Measurements from ENCODE around the gene STK35. TPM values are rescaled to one million over a fixed set of nuclear protein-coding genes. Genes with fewer than 3 reads are reported as not detected.
A peak's percentile ranks its signal among the peaks of the same experiment; 100 is the strongest.

STK35 gene
- total and polyA plus RNA-seq, 2 of the 13 experiments (the other 11 are each of a cell fraction or from before 2014, with no cell fraction given) = 27.4 to 29.8 TPM

DNA sequence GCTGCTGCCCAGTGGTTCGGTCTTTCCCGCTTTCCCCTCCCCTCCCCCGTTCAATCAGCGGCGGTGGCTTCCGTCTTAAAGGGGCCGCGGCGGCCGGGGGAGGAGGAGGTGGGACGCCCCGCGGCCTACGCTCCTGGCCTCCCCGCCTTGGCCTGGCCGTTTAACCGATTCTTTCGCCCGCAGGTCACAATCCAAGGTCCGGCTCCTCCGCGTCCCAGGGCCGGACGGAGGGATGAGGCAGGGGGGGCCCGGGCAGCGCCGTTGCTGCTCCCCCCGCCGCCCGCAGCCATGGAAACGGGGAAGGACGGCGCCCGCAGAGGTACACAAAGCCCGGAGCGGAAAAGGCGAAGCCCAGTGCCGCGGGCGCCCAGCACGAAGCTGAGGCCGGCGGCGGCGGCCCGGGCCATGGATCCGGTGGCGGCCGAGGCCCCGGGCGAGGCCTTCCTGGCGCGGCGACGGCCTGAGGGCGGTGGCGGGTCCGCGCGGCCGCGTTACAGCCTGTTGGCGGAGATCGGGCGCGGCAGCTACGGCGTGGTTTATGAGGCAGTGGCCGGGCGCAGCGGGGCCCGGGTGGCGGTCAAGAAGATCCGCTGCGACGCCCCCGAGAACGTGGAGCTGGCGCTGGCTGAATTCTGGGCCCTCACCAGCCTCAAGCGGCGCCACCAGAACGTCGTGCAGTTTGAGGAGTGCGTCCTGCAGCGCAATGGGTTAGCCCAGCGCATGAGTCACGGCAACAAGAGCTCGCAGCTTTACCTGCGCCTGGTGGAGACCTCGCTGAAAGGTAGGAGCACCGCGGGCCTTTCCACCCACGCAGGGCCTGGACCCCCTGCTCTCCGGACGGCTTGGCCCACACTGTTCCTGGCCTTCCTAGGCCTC is 1.2 kb downstream of the STK35 start (continued):
- TF ChIP-seq, protein P1, sequence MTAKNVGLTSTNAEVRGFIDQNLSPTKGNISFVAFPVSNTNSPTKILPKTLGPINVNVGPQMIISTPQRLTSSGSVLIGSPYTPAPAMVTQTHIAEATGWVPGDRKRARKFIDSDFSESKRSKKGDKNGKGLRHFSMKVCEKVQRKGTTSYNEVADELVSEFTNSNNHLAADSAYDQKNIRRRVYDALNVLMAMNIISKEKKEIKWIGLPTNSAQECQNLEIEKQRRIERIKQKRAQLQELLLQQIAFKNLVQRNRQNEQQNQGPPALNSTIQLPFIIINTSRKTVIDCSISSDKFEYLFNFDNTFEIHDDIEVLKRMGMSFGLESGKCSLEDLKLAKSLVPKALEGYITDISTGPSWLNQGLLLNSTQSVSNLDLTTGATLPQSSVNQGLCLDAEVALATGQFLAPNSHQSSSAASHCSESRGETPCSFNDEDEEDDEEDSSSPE (CRISPR knock-in tag; IDR thresholded peaks at IDR 0.05) = no peak
- no peak; the same call in 1 of the 2 replicates for TF ChIP-seq ZBTB8A (CRISPR knock-in tag; IDR thresholded peaks at IDR 0.05; ENCODE audit: borderline replicate concordance, low read depth)
- 0 out of 2 replicates have a peak, but pooled peaks have one; percentile 27 for TF ChIP-seq ARHGAP35 (CRISPR knock-in tag; IDR thresholded peaks at IDR 0.05; ENCODE audit: borderline replicate concordance)
- TF ChIP-seq ZFP36L1 (CRISPR knock-in tag; IDR thresholded peaks at IDR 0.05) = no peak
- TF ChIP-seq SALL1 (CRISPR knock-in tag; IDR thresholded peaks at IDR 0.05) = no peak; the same call in none of the 2 replicates
- TF ChIP-seq NRL (CRISPR knock-in tag; IDR thresholded peaks at IDR 0.05; ENCODE audit: borderline replicate concordance) = peak; percentile 82
- no peak for TF ChIP-seq ATF7-NPFF (CRISPR knock-in tag; IDR thresholded peaks at IDR 0.05; ENCODE audit: low read depth)
- no peak for TF ChIP-seq EHMT2 (IDR thresholded peaks at IDR 0.05; ENCODE audit: borderline replicate concordance, low read depth, low read length)
- TF ChIP-seq EED (CRISPR knock-in tag; IDR thresholded peaks at IDR 0.05) = no peak
- TF ChIP-seq NFE2L2 (IDR thresholded peaks at IDR 0.05; ENCODE audit: low read length) = no peak
- TF ChIP-seq, protein P2, sequence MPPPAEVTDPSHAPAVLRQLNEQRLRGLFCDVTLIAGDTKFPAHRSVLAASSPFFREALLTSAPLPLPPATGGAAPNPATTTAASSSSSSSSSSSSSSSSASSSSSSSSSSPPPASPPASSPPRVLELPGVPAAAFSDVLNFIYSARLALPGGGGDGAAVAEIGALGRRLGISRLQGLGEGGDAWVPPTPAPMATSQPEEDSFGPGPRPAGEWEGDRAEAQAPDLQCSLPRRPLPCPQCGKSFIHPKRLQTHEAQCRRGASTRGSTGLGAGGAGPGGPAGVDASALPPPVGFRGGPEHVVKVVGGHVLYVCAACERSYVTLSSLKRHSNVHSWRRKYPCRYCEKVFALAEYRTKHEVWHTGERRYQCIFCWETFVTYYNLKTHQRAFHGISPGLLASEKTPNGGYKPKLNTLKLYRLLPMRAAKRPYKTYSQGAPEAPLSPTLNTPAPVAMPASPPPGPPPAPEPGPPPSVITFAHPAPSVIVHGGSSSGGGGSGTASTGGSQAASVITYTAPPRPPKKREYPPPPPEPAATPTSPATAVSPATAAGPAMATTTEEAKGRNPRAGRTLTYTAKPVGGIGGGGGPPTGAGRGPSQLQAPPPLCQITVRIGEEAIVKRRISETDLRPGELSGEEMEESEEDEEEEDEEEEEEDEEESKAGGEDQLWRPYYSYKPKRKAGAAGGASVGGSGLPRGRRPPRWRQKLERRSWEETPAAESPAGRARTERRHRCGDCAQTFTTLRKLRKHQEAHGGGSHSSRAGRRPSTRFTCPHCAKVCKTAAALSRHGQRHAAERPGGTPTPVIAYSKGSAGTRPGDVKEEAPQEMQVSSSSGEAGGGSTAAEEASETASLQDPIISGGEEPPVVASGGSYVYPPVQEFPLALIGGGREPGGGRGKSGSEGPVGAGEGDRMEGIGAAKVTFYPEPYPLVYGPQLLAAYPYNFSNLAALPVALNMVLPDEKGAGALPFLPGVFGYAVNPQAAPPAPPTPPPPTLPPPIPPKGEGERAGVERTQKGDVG (CRISPR knock-in tag; IDR thresholded peaks at IDR 0.05; ENCODE audit: borderline replicate concordance) = no peak
- no peak; the same call in 1 of the 2 replicates for TF ChIP-seq ZNF589 (CRISPR knock-in tag; conservative IDR thresholded peaks at IDR 0.05)
- TF ChIP-seq GTF3A (CRISPR knock-in tag; conservative IDR thresholded peaks at IDR 0.05) = no peak
- TF ChIP-seq SOX13 (IDR thresholded peaks at IDR 0.05) = no peak
- peak; percentile 9 to 93; a peak in 1 of 4 replicates for TF ChIP-seq SOX13 (CRISPR knock-in tag; conservative IDR thresholded peaks at IDR 0.05 in 1 of 2, IDR thresholded peaks at IDR 0.05 in 1 of 2)
- TF ChIP-seq MEIS2 (CRISPR knock-in tag; IDR thresholded peaks at IDR 0.05) = no peak
- TF ChIP-seq, protein P3, sequence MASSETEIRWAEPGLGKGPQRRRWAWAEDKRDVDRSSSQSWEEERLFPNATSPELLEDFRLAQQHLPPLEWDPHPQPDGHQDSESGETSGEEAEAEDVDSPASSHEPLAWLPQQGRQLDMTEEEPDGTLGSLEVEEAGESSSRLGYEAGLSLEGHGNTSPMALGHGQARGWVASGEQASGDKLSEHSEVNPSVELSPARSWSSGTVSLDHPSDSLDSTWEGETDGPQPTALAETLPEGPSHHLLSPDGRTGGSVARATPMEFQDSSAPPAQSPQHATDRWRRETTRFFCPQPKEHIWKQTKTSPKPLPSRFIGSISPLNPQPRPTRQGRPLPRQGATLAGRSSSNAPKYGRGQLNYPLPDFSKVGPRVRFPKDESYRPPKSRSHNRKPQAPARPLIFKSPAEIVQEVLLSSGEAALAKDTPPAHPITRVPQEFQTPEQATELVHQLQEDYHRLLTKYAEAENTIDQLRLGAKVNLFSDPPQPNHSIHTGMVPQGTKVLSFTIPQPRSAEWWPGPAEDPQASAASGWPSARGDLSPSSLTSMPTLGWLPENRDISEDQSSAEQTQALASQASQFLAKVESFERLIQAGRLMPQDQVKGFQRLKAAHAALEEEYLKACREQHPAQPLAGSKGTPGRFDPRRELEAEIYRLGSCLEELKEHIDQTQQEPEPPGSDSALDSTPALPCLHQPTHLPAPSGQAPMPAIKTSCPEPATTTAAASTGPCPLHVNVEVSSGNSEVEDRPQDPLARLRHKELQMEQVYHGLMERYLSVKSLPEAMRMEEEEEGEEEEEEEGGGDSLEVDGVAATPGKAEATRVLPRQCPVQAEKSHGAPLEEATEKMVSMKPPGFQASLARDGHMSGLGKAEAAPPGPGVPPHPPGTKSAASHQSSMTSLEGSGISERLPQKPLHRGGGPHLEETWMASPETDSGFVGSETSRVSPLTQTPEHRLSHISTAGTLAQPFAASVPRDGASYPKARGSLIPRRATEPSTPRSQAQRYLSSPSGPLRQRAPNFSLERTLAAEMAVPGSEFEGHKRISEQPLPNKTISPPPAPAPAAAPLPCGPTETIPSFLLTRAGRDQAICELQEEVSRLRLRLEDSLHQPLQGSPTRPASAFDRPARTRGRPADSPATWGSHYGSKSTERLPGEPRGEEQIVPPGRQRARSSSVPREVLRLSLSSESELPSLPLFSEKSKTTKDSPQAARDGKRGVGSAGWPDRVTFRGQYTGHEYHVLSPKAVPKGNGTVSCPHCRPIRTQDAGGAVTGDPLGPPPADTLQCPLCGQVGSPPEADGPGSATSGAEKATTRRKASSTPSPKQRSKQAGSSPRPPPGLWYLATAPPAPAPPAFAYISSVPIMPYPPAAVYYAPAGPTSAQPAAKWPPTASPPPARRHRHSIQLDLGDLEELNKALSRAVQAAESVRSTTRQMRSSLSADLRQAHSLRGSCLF (CRISPR knock-in tag; IDR thresholded peaks at IDR 0.05; ENCODE audit: borderline replicate concordance) = 0 out of 2 replicates have a peak, but pooled peaks have one; percentile 56
- peak; percentile 47; the same call in 1 of the 2 replicates for TF ChIP-seq PAX8 (CRISPR knock-in tag; IDR thresholded peaks at IDR 0.05; ENCODE audit: borderline replicate concordance)

All from HepG2 (cell line).